ENCODE results near the gene SRD5A2. TPM values are rescaled to one million over a fixed set of nuclear protein-coding genes. Genes with fewer than 3 reads are reported as not detected.
A peak's percentile ranks its signal among the peaks of the same experiment; 100 is the strongest.

Gene SRD5A2
- total RNA-seq, 1 donor from 2014 or later, result not detected

- Mint-ChIP-seq H3K9me3 (peaks cover 15% of the 10 kb centered on the region), H3K36me3 (no peaks in the 10 kb centered on the region), H3K27me3 (ENCODE audit: insufficient read depth, low read depth) (peaks cover 18% of the 10 kb centered on the region), H3K4me1 (peaks cover under 1% of the 10 kb centered on the region), H3K27ac (no peak overlapping the region), H3K4me3 (no peak overlapping the region)
- Histone ChIP-seq H3K27me3 (peaks cover 22% of the 10 kb centered on the region), H3F3A (ENCODE audit: low read depth) (no peaks in the 10 kb centered on the region), H4K20me1 (ENCODE audit: low read depth) (no peaks in the 10 kb centered on the region), H3K27ac (no peak overlapping the region), H3K36me3 (no peaks in the 10 kb centered on the region), H3K9ac (no peak overlapping the region), H2AFZ (replicated peaks) (no peak overlapping the region), H3K4me3 (no peak overlapping the region), H3K4me1 (no peaks in the 10 kb centered on the region), H3K79me2 (ENCODE audit: low read depth) (no peaks in the 10 kb centered on the region), H3K9me3 (ENCODE audit: low read depth) (no peaks in the 10 kb centered on the region), H3K4me2 (no peak overlapping the region)
- TF ChIP-seq EZH2 (IDR thresholded peaks at IDR 0.05) (no peak), EZH2phosphoT487 (IDR thresholded peaks at IDR 0.05) (no peak), CTCF (IDR thresholded peaks at IDR 0.05) (no peak)
- no peak for DNase-seq (ENCODE audit: low spot score)
Measured at GRCh38 chr2:31586230-31586629, 5.5 kb upstream of the SRD5A2 start.

- H2AFZ ChIP-seq (replicated peaks), result peak overlapping the region; percentile 96
- H3K36me3 ChIP-seq, result no peaks in the 10 kb centered on the region
- peak overlapping the region; percentile 88 for H3K4me2 ChIP-seq
- no peaks in the 10 kb centered on the region for H3K79me2 ChIP-seq (ENCODE audit: low read depth)
- H3K9me3 Mint-ChIP-seq, result peaks cover 16% of the 10 kb centered on the region
- peak overlapping the region; percentile 58 for H3K4me3 Mint-ChIP-seq
- no peaks in the 10 kb centered on the region for H4K20me1 ChIP-seq (ENCODE audit: low read depth)
- H3K36me3 Mint-ChIP-seq, result no peaks in the 10 kb centered on the region
- H3K4me3 ChIP-seq, result peak overlapping the region; percentile 63
- peaks cover 3% of the 10 kb centered on the region for H3K4me1 ChIP-seq
- H3K27me3 Mint-ChIP-seq (ENCODE audit: insufficient read depth, low read depth), result peaks cover 46% of the 10 kb centered on the region
- peaks cover 64% of the 10 kb centered on the region for H3K27me3 ChIP-seq
- H3F3A ChIP-seq (ENCODE audit: low read depth), result no peaks in the 10 kb centered on the region
- DNase-seq (ENCODE audit: low spot score), result no peak
- no peaks in the 10 kb centered on the region for H3K9me3 ChIP-seq (ENCODE audit: low read depth)
- peaks cover 7% of the 10 kb centered on the region for H3K4me1 Mint-ChIP-seq
- no peak for TF ChIP-seq CTCF (IDR thresholded peaks at IDR 0.05)
- TF ChIP-seq EZH2 (IDR thresholded peaks at IDR 0.05), result no peak
- TF ChIP-seq EZH2phosphoT487 (IDR thresholded peaks at IDR 0.05), result no peak
- H3K27ac ChIP-seq, result no peak overlapping the region
- no peak overlapping the region for H3K9ac ChIP-seq
- H3K27ac Mint-ChIP-seq, result no peak overlapping the region
Measured at GRCh38 chr2:31581124-31581795, 522 bp upstream of the SRD5A2 start.

- no peak overlapping the region for H3K9ac ChIP-seq
- Mint-ChIP-seq H3K27me3 (ENCODE audit: insufficient read depth, low read depth) (peaks cover 46% of the 10 kb centered on the region), H3K27ac (no peak overlapping the region), H3K36me3 (no peaks in the 10 kb centered on the region), H3K9me3 (peaks cover 16% of the 10 kb centered on the region), H3K4me3 (peak overlapping the region; percentile 72), H3K4me1 (peaks cover 7% of the 10 kb centered on the region)
- H2AFZ ChIP-seq (replicated peaks), result peak overlapping the region; percentile 96
- H3K4me3 ChIP-seq, result peak overlapping the region; percentile 63
- no peaks in the 10 kb centered on the region for H3K9me3 ChIP-seq (ENCODE audit: low read depth)
- no peak for TF ChIP-seq EZH2 (IDR thresholded peaks at IDR 0.05)
- TF ChIP-seq EZH2phosphoT487 (IDR thresholded peaks at IDR 0.05), result no peak
- no peak for TF ChIP-seq CTCF (IDR thresholded peaks at IDR 0.05)
- H3K79me2 ChIP-seq (ENCODE audit: low read depth), result no peaks in the 10 kb centered on the region
- no peak for DNase-seq (ENCODE audit: low spot score)
- H3K27me3 ChIP-seq, result peaks cover 64% of the 10 kb centered on the region
- H3K4me2 ChIP-seq, result peak overlapping the region; percentile 88
- H3F3A ChIP-seq (ENCODE audit: low read depth), result no peaks in the 10 kb centered on the region
- H3K27ac ChIP-seq, result no peak overlapping the region
- peaks cover 3% of the 10 kb centered on the region for H3K4me1 ChIP-seq
- no peaks in the 10 kb centered on the region for H4K20me1 ChIP-seq (ENCODE audit: low read depth)
- no peaks in the 10 kb centered on the region for H3K36me3 ChIP-seq
Measured at GRCh38 chr2:31579996-31580320, 780 bp downstream of the SRD5A2 start.

Data from neural progenitor cell (in vitro differentiated cells).